Measurements from ENCODE around the gene NSUN4.
"Not testable (repeated sequence)": the region's sequence is repeated elsewhere in the genome, so short reads cannot be mapped to it uniquely, and the experiment has no call there.

Gene NSUN4

GRCh38 chr1:46340404-46341221, at the start of gene NSUN4:
Gene NSUN4, plus strand, starts transcription at chr1:46340807. Its CDS starts 20 bp downstream, at chr1:46340827.
- peak; percentile 79 for DNase-seq

GRCh38 chr1:46295306-46295705, 45.3 kb upstream of the NSUN4 start:
- no peak for DNase-seq

GRCh38 chr1:46298387-46298786, 42.2 kb upstream of the NSUN4 start:
- DNase-seq, result no peak

- DNase-seq, result no peak
These were observed 39.8 kb upstream of the NSUN4 start for GRCh38 chr1:46300673-46301405.

- no peak for DNase-seq
These were observed 39.2 kb upstream of the NSUN4 start for GRCh38 chr1:46301406-46301807.

GRCh38 chr1:46301808-46302640, 38.6 kb upstream of the NSUN4 start:
- no peak for DNase-seq

GRCh38 chr1:46302641-46303037, 38.0 kb upstream of the NSUN4 start:
- no peak for DNase-seq

GRCh38 chr1:46303038-46303871, 37.4 kb upstream of the NSUN4 start, which contains the start of the genes LRRC41 and UQCRH:
Gene LRRC41, minus strand, starts transcription at chr1:46303616. Its CDS starts 294 bp downstream, at chr1:46303322.
Gene UQCRH, plus strand, starts transcription at chr1:46303698. Its CDS starts 69 bp downstream, at chr1:46303767.
- peak; percentile 88 for DNase-seq

- no peak for DNase-seq
These were observed 36.7 kb upstream of the NSUN4 start for GRCh38 chr1:46303872-46304326.

GRCh38 chr1:46306159-46306530, 34.5 kb upstream of the NSUN4 start:
- DNase-seq, result no peak

- no peak for DNase-seq
These were observed 31.0 kb upstream of the NSUN4 start for GRCh38 chr1:46309401-46310159.

GRCh38 chr1:46310321-46310720, 30.3 kb upstream of the NSUN4 start:
- DNase-seq, result no peak

GRCh38 chr1:46315669-46316403, 24.8 kb upstream of the NSUN4 start:
- DNase-seq, result no peak

- no peak for DNase-seq
These were observed 23.3 kb upstream of the NSUN4 start for GRCh38 chr1:46317323-46317722.

- DNase-seq, result not testable (repeated sequence)
These were observed 21.3 kb upstream of the NSUN4 start for GRCh38 chr1:46319301-46319700.

- DNase-seq, result not testable (repeated sequence)
These were observed 20.4 kb upstream of the NSUN4 start for GRCh38 chr1:46319960-46320914.

GRCh38 chr1:46322191-46322590, 18.4 kb upstream of the NSUN4 start:
- DNase-seq, result not testable (repeated sequence)

- DNase-seq, result not testable (repeated sequence)
These were observed 15.1 kb upstream of the NSUN4 start for GRCh38 chr1:46325285-46326076.

All from NCI-H1436 treated with DMSO at 0.1 percent for 48 hours (cell line).